Esophagus squamous epithelium (tissue), 4 donors: Measurements from ENCODE around the gene POLN.

Experiments
- CTCF ChIP-seq, 6 experiments: fragments of 450-650 bp in 4 of 6; fragments of 200-600 bp in 2 of 6; sonication (generic) in 2 of 6; IDR thresholded peaks; one replicate each; pipeline ENCODE4 v1.5.1; 2016 to 2019; ENCODE audit warnings: antibody characterized with exemption in 6 of 6, mild to moderate bottlenecking in 4 of 6, moderate library complexity in 4 of 6
- POLR2A ChIP-seq, 4 donors: fragments of 450-650 bp; IDR thresholded peaks; one replicate each; pipeline ENCODE4 v1.6.1; 2017; ENCODE audit warnings: antibody characterized with exemption in 4 of 4, mild to moderate bottlenecking in 4 of 4, moderate library complexity in 3 of 4

- no peak for TF ChIP-seq CTCF (IDR thresholded peaks at IDR 0.05)
- TF ChIP-seq POLR2A (IDR thresholded peaks at IDR 0.05): no peak
These were observed 171.3 kb downstream of the POLN start for GRCh38 chr4:2070421-2071251.
